GM19025 (cell line): ENCODE results near the gene CCDC92B.
A peak's percentile ranks its signal among the peaks of the same experiment; 100 is the strongest.

Experiments used
- ATAC-seq: cut with Tn5 transposase; IDR thresholded peaks from one replicate; pipeline ENCODE4 v1.9.1; 2021; ENCODE audit warnings: mild to moderate bottlenecking, low read depth, moderate library complexity; ENCODE audit not compliant: unreplicated experiment

The CCDC92B gene

GRCh38 chr17:2723505-2723996 lies 25.9 kb downstream of the CCDC92B start:
- ATAC-seq, result no peak

DNA sequence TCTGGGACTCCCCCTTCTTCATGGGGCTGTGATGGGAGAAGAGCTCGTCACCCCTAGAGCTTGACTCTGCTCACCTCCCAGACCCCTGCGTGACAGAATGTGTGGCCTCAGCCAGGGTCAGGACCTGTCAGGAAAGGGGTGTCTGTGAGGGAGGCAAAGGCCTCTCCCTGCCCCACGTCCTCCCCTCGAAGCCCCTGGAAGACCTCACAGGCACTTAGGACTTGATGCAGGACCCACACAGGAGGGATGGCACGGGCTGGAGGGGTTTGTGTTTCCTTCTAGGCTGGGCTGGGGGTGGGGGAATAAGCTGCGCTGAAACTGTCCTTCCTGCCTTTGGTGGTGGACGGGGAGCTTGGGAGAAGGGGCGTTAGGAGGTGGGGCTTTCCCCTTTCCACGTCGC lies 26.8 kb downstream of the CCDC92B start:
- ATAC-seq, result no peak

DNA sequence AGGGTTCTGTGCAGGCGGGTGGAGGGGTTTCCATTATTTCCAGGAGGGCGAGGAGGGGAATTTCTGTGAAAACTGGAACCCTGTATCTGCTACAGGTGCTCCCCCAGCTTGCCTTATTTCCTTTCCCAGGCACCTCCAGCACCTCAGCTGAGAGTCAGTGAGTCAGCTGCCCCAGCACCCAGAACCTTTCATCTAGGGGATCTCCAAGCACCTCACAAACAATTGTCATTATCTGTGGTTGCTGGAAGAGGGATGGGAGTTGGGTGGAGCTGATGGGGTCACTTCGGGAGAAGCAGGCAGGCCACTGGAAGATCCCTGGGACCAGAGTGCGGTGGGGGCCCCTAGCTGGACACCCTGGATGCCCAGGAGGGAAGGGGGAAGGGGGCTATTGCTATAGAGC lies 27.8 kb downstream of the CCDC92B start:
- no peak for ATAC-seq

DNA sequence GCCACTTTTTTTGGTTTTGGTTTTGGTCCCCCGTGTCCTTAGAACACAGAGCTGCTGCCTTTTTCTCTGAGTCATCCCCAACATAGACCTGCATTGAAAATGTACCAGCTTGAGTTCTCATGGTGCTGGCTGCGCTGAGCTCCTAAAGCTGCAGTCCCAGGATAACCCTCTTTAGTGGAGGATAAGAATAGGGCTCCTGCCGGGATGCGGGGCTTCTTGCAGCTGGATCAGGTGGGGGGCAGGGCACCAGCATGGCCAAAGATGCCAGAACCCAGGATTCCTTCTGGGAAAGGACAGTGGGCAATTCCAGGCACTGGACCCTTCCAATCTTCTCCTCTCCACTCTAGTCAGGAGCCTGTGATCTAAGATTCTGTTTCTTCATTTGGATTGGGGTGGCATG lies 29.6 kb downstream of the CCDC92B start:
- no peak for ATAC-seq

GRCh38 chr17:2718150-2718938 lies 31.1 kb downstream of the CCDC92B start:
- no peak for ATAC-seq

GRCh38 chr17:2716649-2717048 lies 32.8 kb downstream of the CCDC92B start:
- no peak for ATAC-seq

- no peak for ATAC-seq
These were observed 35.6 kb downstream of the CCDC92B start for GRCh38 chr17:2713881-2714280.

DNA sequence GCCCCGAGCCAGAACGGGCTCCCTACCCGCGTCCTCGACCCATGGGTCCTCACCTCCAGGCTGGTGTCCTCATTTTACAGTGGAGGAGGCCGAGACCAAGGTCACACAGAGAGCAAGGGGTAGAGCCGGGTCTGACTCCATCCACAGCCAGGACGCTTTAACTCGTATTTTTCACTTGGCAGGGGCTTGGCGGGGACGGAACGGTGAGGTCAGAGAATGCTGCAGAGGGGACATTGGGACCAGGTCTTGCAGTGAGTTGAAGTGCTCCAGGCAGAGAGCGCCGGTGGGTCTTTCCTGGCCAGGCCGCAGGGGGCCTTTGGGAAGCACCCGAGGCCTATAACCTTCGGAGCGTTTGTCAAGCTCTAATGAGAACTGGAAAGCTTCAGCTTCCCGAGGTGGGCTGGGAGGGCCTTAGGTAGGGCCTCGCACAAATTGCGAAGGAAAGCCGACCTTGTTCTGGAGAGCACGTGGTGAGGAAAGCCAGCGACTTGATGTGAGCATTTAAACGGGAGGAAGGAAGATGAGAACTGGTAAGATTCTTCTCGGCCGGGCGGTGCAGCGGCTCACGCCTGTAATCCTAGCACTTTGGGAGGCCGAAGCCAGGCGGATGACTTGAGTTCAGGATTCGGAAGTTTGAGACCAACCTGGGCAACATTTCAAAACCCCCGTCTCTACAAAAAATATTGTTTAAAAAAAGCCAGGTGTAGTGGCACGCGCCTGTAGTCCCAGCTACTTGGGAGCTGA lies 37.0 kb downstream of the CCDC92B start:
- ATAC-seq, result no peak

GRCh38 chr17:2711608-2712299 lies 37.7 kb downstream of the CCDC92B start, which contains the start of gene CLUH:
TSS of gene CLUH (minus strand) at chr17:2711764. CDS start at chr17:2711661, 103 bp downstream.
- ATAC-seq, result peak; percentile 63

DNA sequence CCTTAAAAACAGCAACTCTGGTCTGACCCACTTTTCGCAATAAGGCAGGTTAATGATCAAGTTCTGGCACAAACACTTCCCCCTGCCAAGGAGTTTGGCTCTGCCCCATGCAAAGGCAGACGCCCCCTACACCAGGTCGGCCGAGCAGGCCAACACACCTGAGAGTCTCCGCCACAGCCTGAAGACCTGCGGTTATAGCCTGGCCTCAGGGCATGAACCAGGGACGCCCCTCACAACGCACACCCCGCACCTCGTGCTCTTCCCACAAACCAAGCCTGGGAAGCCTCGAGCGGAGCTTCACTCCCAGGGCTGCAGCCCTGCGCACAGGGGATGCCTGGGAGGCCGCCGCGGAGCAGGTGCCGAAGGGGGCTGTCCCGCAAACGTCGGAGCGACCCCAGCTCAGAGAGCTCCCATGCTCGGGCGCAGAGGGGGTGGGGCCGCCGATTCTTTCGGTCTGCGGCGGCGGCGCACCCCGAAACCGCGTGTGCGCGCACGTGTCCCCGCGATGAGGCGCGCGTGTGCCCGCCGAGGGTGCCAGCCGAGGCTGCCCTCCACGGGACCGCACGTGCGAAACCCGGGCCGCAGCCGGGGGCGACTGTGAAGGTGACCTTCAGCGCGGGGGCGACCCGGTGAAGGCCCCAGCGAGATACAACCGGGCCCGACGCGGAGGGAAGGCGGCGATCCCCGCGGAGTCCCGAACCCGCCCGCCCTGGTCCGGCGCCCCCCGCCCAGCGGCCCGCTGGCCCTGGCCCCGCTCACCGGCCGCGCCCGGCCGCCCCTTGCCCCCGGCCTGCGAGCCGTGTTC lies 38.4 kb downstream of the CCDC92B start:
- ATAC-seq, result peak; percentile 8

DNA sequence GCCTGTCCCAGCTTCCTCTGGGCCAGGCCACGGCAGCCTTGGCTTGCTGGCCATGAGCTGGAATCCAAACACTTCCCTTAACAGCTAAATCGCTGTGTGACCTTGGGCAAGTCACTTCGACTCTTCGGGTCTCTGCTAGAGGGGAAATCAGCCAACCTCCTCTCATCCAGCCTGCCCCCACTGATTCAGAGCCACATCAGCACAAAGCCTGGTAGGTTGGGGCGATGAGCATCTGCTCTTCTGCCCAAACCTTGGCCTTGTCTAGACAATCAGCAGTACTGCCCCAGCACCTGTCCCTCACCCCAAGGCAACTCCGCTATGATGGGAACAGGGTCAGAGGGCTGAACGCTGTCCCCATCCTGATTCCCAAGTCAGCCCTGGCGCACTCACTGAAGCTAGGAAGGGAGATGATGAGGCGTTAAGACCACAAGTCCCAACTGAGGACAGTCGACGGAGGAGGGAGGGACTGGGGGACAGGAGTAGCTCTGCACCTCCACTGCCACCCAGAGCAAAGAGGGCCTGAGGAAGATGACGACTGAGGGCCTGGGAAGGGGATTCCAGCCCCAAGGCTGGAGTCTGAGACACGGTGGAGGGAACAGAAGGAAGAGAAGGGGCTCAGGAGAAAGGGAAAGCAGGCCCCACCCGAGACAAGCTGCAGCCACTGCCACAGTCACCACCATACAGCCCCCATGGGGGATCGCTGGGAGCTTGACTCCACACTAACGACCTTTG lies 39.2 kb downstream of the CCDC92B start:
- ATAC-seq, result no peak

DNA sequence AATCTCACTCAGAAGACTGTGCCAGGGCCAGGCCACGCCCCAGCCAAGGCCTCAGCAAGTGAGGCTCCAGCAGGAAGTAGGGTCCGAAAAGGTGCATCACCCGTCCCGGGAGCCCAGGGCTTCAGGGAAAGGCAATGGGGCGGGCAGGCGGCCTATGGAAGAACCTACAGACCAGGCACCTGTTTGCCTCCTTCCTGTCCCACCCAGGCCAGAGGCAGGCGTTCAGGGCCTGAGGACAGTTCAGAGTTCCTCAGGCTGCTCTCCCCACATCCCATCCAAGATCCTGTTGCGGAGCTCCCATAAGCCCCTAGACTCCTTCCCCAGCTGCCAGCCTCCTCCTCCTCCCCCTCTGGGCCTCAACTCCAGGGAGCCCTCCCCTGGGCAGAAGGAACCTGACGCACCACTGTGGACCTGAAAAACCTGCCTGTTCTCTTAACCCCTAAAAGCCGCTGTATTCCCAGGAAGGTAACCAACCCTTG lies 40.2 kb downstream of the CCDC92B start:
- peak; percentile 44 for ATAC-seq

DNA sequence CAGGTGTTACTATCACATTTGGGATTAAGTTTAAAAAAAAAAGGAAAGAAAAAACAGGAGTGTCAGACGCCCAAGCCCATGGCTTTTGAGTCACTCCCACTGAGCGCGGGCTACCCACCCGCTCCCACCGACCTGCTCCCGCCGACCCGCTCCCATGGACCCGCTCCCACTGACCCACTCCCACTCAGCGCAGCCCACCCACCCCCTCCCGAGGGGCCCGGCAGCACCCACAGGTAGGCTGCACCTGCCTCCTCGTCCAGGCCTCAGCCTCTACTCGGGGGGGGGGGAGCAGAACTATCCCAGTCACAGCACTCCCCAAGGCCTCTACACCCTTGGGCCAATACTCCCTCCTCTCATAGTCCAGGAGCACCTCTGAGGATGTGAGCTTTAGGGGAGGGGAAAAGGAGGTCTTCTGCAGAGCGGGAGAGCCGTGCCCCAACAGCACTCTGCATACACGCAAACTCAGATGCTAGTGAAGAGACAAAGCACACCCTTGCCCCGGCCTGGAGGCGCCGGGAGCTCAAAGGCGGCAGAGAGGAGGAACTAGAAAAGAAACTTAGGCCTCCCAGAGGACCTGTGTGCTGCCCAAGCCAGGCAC lies 40.8 kb downstream of the CCDC92B start:
- ATAC-seq, result no peak

- no peak for ATAC-seq
These were observed 41.5 kb downstream of the CCDC92B start for GRCh38 chr17:2707721-2708584.

GRCh38 chr17:2706911-2707510 lies 42.4 kb downstream of the CCDC92B start:
- ATAC-seq, result no peak

DNA sequence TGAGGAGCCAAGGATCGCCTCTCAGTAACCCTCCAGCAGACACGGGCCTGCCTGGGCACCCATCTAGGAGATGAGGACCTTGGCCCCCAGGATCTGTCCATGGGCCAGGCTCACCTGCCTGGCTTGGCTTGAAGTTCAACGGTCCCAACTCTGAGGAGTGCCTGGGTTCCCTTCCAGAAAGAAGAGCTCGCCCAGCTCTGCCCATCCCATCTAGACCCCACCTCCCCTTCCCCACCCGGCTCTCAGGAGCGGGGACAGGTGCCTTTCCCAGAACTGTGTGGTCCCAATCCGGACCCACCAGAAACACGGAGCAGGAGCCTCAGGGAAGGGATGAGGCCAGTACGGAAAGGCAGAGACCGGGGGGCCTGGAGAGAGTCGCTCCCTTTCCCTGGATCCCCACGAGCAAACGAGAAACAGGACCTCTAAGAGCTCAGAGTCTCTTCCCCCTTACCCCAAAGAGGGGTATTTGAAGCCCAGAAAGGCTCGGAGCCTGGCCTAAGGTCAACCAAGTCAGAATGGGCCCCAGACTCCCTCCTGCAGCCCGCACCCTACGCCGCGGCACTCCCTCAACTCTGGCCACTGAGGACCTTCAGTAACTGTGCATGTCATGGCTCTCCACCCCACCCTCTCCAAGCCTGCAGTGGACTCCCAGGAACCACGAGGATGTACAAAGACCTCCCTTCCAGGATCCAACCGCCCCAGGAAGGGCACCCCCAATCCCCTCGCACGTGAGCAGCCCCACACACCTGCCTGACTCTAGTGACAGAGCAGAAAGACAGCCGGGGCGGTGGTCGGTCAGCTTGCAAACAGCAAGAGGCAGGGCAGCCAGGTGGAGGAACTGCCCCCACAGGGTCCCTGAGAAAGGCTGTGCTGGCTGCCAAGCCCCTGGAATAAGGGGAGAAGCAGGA lies 43.3 kb downstream of the CCDC92B start:
- ATAC-seq, result no peak

GRCh38 chr17:2705263-2705662 lies 44.2 kb downstream of the CCDC92B start:
- no peak for ATAC-seq
